ENCODE data around the gene CD164L2.
"Not testable (repeated sequence)": the region's sequence is repeated elsewhere in the genome, so short reads cannot be mapped to it uniquely, and the experiment has no call there.

Gene CD164L2

DNA sequence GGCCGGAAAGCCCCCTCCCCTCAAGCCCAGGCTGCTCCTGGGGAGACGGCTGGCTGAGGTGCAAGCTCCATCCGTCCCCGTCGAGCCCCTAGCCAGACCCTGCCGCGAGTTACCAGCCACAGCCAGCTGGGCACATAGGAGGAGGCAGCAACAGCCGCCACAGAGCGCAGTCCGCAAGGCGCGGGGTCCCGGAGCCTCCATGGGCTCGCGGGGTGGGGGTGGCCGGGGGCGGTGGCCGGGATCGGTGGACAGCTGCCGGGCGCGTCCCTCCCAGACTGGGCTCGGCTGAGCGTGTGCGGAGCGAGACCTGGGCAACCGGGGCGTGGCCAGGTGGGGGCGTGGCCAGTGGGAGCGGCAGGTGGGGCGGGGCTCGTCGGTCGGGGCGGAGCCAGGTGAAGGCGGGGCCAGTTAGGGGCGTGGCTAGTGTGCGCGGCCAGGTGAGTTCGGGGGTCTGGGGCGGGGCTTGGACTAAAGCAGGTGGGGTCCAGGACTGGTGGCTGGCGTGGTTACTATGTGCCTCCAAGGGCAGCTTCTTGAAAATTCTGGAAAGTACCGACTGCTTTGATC, at the start of gene CD164L2:
TSS of gene CD164L2 (minus strand) at position 295 of the 567 bp plus-strand sequence. CDS start at position 201, 94 bp downstream.
- DNase-seq, result peak; percentile 36

- not testable (repeated sequence) for DNase-seq
These were observed 49.6 kb upstream of the CD164L2 start for GRCh38 chr1:27432725-27433124.

DNA sequence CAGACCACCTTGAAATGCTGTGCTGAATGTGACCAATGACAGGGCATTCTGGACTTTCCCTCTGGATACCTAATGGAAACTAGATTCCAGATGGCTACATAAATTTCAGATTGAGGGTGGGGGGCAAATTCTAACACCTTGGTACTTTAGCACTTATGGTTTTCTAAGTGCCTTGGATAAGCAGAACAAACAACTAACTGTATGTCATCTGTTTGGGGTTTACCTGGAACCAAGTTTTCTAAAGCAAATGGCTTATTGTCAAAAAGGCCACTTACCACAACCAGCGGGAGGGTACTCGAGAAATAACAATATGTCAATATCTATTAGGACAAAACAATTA, 48.4 kb upstream of the CD164L2 start:
- no peak for DNase-seq

DNA sequence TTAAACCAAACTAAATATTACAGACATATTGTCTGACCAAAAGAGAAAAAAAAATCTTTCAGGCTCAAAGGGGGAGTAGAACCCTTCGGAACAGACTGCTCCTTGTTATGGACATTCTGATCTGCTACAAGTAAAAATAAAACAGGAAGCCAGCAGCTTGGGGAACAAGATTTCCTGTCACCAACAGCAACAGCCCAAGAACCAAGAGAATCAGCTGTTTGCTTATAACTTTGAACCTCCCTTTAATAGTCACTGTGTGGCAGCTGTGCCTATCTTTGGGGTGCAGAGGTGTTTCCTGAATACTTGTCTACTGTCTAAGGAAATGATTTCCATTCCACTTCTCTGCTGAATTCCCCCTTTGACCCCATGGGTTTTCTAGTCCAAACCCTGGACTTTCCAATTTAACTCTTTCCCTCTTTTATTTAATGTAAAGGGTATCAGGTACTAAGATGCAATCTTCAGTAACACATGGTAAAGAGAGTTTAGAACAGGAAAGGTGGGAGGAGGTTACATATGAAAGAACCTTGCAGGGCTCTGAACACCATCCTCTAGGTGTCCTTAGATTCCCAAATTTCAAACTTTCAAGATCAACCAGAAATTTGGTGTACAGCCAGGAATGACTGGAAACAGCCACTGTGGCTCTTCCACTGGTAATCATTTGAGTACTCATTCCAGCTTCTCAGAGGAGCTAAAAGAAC, 47.9 kb upstream of the CD164L2 start:
- no peak for DNase-seq

- no peak for DNase-seq
These were observed 45.9 kb upstream of the CD164L2 start for GRCh38 chr1:27429029-27429425.

DNA sequence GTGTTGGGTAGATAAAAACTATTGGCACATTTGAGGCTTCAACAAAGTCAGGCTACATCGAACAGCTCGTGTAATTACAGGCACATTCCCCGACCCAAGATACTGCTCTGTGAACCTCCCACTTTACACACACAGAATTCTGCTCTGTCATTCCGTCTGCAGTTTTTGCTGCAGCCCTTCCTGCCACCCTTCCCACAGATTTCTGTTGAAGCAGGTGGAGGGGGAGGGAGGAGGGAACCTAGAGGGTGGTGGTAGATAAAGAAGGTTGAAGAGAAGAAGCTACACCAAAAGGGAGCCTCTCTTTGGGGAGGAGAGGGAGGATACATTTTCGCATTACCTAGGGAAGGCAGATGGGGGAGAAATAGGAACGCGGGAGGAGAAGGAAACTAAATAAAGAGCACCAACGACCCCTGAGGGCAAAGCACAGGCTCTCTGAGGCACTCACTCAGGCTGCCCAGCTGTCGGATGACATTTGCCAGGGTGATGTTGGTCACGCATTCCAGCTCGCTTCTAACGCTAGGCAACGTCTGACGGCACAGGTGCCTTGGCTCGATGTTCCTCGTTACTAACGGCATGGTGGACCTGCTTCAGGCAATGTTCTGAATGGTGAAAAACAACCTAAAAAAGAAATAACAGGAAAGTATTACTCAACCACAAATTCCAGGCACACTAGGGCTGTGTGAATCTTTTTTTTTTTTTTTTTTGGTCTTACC, 45.3 kb upstream of the CD164L2 start:
- DNase-seq, result peak; percentile 19

DNA sequence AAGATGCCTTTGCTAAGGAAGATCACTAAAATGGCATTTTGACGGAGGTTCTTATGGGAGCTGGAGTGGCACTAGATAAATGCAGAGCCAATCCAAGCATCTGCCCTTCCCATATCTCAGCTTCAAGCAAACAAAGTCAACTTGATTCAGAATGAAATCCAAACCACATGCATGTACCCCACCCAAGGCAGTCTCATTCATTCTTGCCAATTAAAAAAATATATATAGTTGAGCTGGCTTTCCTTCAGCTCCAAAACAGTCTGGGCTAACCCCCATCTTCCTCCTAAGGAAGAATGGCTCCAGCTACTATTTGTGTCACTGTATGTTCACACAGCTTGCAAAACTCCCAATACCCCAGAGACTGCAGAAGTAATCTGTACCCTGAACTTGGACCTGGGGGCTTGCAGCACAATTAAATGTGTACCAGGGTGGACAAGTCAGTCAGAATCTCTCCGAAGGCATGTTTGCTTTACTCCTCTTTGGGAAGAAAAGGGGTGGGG, 44.7 kb upstream of the CD164L2 start:
- no peak for DNase-seq

- DNase-seq, result no peak
These were observed 44.2 kb upstream of the CD164L2 start for GRCh38 chr1:27427329-27427728.

DNA sequence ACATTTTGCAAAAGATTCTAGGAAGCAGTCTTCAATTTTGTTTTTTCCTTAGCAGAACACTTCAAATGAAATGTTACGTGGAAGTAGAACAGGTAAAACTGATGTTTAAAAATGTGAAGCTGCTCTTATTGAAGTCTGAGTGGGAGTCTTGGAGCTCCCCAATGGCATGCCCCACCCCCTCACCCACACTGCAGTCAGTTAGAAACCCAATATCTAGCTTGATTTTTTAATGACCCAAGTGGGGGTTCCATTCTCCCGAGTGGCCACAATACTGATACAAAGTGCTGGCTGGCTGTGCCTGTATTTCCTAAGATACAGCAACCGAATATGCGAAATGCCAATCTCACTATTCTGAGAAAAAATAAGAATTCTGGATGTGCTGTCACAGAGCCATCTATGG, 40.6 kb upstream of the CD164L2 start:
- no peak for DNase-seq

DNA sequence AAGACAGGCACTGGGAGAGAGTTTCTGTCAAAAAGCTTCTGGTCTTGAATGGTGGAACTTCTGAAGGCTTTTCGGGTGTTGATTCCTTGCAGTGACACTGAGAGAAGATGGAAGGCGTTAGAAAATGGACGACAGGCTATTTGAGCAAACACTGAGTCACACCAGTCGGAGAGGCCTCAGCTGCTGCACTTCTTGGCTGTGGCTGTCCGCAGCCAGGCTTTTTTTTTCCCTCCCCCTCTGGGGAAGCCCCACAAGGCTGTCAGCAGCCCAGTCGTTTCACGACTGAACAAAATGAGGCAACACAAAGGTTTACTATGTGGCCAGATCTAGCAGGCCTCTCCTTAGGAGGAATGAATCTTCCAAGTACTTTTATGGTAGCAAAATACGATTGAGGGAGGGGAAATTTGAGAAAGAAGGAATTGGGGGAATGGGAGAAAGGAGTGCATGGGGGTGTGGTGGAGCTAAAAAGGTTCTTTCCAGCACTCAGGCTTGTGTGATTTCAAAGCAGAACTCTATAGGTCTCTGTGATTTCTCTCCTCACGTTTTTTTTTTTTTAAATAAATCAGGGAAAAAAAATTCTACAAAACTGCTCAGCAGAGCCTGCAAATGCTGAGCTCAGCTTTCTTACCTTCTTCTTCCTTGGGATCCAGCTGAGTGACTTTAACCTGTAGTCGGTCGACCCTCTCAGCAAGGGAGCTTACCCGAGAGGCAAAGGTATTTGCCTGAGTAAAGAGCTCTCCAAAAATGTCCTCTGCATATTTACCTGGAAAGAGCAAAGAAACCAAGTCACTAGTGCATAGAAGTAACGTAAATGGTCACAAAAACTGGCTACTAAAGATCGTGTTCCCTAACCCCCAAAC, 35.4 kb upstream of the CD164L2 start:
- peak; percentile 72 for DNase-seq

- DNase-seq, result no peak
These were observed 34.6 kb upstream of the CD164L2 start for GRCh38 chr1:27417713-27418112.

- peak; percentile 39 for DNase-seq
These were observed 33.4 kb upstream of the CD164L2 start for GRCh38 chr1:27416387-27417111.

DNA sequence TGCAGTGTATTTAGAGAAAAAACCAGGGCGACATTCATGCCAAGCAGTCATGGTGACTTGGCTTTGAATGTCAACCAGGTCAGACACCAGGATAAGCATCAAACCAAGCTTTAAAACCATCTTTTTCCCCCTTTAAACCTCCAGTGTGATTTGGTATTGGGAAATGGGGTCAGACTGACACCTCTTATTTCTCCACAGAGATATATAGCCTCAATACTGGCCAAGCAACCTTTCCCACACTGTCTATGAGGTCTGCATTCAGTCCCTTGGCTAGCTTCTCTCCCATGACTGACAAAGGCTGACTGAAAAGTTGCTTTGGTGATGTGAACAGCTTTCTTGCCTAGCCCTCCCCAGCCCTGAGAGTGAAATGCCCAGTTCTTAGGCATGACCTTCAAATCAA, 31.0 kb upstream of the CD164L2 start:
- no peak for DNase-seq

GRCh38 chr1:27413004-27413403, 29.9 kb upstream of the CD164L2 start:
- no peak for DNase-seq

GRCh38 chr1:27412502-27412901, 29.4 kb upstream of the CD164L2 start:
- DNase-seq, result no peak

GRCh38 chr1:27410709-27411108, 27.6 kb upstream of the CD164L2 start:
- no peak for DNase-seq

GRCh38 chr1:27409669-27410068, 26.5 kb upstream of the CD164L2 start:
- no peak for DNase-seq

DNA sequence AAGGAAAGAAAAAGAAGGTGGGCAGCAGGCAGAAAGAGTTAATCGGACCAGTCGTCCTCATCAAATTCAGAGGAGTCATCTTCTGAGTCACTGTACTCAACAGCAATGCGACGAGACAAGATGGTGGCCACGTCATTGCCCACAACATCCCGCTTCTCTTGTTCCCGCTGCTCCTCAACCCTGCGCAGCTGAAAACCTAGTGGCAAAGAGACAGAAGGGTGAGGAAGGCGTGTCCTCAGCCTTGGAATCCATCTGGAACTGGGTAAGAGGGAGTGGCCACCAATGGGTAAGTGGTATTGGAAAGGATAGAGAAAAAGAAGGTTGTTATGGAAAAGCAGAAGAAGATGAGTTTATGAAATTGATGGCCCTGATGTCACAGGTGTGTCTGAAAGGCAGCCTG, 25.0 kb upstream of the CD164L2 start:
- DNase-seq, result no peak

- DNase-seq, result not testable (repeated sequence)
These were observed 23.7 kb upstream of the CD164L2 start for GRCh38 chr1:27406791-27407190.

- DNase-seq, result no peak
These were observed 23.2 kb upstream of the CD164L2 start for GRCh38 chr1:27406362-27406680.

DNA sequence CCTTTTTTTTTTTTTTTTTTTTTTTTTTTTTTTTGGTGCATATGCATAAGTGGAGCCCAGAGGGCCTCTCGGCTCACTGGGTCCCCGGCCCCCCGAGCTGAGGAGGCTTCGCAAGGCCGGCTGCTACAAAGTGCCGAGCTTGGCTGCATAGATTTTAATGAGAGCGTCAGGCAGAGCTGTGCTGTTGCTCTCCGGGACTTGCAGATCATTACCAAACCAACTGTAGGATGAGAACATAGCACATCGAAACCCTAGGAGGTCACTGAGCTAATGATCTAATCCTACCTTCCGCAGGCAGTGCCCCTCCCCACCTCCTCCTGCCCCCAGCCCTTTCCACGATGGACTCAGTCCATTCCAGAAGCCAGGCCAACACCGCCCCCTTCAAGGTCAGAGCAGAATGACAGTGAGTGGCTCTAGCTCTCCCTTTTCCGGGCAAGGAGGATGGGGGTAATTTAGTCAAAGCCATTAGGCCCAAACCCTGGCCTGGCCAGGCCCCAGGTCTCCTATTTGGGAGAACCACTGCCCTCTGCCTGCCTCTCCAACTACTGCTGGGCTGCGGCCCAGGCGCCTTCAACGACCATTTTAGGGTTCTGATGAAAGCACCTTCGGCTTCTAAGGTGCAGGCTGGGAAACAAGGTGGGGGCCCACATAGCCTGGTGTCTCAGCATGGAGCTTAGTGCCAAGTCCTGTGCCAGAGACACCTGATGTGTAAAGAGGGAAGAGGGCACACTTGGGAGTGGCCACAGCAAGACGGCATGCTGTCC, 22.6 kb upstream of the CD164L2 start:
- DNase-seq, result not testable (repeated sequence)

DNA sequence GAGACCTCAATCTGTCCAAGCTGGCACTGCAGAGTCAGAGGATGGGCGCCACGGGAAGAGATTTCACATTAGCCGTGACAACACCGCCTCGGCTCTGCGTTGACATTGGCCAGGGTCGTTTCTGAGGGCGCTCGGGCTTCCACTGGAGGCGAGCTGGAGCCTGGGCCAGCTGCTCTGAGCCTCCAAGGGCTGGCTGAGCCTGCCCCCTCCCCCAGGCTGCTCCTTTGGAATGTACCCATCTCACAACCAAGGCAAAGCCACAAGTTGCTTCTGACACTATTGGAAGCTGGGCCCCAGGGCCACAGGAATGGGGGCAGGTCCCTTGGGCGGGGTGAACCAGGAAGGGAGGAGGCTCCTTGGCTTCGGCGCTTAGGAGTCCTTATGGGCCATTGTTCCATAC, 21.9 kb upstream of the CD164L2 start:
- DNase-seq, result no peak

Measured in stimulated activated naive CD4-positive, alpha-beta T cell treated with Interleukin-2 at 50 U/mL for 16 hours (primary cell).